Epithelial cell of esophagus (primary cell): ENCODE data around the gene PHYKPL.

ENCODE experiments used
- DNase-seq: peaks from one replicate; pipeline ENCODE4 v3.0.0; 2010; ENCODE audit warnings: low read depth
- H3K4me3 ChIP-seq: 2 replicates; pipeline ENCODE4 v1.5.1; 2011; ENCODE audit warnings: mild to moderate bottlenecking, low read length, control low read depth
- TF ChIP-seq, protein P1 (sequence below): IDR thresholded peaks from 2 replicates; pipeline ENCODE4 v1.5.1; 2011; ENCODE audit warnings: low read depth, mild to moderate bottlenecking, low read length, control low read depth, inconsistent platforms; ENCODE audit not compliant: insufficient read depth; ENCODE audit errors: missing control alignments

PHYKPL gene

DNA sequence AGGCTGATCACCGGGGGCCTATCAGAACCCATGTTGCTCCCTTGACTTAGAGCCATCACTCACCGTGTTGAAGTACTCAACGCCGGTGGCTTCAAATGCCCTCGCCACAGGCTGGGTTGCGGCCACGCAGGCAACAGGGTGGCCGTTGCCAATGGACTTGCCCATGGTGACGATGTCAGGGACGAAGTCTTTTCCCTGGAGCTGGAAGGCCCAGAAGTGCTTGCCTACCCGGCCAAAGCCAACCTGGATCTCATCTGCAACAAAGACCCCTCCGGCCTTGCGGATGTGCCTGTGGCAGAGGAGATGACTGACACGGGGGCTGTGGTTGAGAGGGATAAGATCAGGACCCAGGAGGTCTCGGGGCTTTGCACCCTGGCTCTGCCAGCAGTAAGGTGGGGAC lies 10.3 kb downstream of the PHYKPL start:
- H3K4me3 ChIP-seq: no peak overlapping the region
- no peak for DNase-seq
- TF ChIP-seq, protein P1, sequence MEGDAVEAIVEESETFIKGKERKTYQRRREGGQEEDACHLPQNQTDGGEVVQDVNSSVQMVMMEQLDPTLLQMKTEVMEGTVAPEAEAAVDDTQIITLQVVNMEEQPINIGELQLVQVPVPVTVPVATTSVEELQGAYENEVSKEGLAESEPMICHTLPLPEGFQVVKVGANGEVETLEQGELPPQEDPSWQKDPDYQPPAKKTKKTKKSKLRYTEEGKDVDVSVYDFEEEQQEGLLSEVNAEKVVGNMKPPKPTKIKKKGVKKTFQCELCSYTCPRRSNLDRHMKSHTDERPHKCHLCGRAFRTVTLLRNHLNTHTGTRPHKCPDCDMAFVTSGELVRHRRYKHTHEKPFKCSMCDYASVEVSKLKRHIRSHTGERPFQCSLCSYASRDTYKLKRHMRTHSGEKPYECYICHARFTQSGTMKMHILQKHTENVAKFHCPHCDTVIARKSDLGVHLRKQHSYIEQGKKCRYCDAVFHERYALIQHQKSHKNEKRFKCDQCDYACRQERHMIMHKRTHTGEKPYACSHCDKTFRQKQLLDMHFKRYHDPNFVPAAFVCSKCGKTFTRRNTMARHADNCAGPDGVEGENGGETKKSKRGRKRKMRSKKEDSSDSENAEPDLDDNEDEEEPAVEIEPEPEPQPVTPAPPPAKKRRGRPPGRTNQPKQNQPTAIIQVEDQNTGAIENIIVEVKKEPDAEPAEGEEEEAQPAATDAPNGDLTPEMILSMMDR: no peak

DNA sequence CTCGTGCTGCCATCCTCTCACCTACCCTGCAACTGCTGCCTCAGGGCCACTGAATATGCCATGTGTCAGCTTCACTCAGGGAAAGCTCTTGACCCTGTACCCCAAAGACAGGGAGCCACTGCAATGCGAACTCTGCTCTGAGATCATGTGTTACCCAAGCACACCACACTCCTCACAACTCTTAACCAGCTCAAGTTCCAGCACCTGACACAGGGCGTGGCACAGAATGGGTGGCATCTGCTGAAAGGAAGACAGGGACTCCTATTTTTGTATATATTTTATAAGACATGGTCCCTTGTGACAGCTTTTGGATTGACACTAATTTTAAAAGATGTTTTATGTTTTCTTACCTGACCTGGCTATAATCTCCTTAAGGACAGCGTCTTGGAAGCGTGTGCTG lies 10.7 kb downstream of the PHYKPL start:
- DNase-seq: no peak
- TF ChIP-seq, protein P1: no peak
- H3K4me3 ChIP-seq: no peak overlapping the region

DNA sequence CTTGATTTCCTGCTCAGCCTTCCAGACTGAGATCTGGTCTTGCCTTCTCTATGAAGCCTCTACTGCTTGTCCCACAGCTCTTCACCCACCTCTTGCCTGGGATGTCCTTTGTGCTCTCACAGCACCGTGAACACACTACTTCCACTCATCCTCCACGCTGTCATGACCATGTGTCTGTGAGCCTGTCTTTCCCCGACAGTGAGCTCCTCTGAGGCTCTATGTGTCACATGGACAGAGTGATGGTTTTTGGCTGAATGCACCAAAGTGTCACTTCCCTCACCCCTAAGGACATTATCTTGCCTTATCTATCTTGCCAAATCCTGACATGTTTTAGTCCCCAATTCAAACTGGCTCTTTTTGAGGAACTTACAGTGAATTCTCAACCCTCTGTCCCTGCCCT lies 11.3 kb downstream of the PHYKPL start:
- TF ChIP-seq, protein P1: no peak
- H3K4me3 ChIP-seq: no peak overlapping the region
- DNase-seq: no peak

DNA sequence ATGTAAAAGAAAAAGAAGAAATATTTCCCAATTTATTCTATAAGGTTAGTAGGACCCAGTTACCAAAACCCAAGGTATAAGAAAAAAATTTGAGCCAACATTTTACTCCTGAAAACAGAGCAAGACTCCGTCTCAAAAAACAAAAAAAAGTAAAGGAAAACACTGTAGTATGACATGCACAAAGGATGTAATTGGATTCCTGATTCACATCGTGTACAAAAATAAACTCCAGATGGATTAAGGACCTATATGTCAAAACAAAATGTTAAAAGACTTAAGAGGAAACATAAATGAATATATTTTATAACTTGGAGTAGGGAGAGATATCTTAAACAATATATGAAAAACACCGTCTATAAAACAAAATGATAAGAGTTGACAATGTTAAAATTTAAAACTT lies 13.8 kb downstream of the PHYKPL start:
- H3K4me3 ChIP-seq: no peak overlapping the region
- TF ChIP-seq, protein P1: no peak
- DNase-seq: no peak

DNA sequence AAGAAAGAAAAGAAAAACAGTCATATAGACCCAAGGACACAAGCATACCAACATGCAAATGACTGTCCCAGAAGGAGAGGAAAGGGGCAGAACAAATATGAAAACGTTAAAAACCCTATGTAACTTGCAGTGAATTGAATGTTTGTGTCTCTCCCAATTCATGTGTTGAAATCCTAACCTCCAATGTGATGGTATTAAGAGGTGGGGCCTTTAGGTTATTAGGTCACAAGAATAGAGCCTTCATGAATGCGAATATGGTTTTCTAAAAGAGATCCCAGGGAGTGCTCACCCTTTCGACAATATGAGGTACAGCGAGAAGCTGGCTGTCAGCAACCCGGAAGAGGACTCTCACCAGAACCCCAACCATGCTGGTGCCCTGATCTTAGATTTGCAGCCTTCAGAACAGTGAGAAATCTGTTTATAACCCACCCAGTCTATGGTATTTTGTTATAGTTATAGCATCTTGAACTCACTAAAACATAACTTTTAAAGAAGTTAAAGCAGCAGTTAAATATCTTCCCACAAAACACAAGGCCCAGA lies 14.3 kb downstream of the PHYKPL start:
- DNase-seq: no peak
- TF ChIP-seq, protein P1: no peak
- no peak overlapping the region for H3K4me3 ChIP-seq

DNA sequence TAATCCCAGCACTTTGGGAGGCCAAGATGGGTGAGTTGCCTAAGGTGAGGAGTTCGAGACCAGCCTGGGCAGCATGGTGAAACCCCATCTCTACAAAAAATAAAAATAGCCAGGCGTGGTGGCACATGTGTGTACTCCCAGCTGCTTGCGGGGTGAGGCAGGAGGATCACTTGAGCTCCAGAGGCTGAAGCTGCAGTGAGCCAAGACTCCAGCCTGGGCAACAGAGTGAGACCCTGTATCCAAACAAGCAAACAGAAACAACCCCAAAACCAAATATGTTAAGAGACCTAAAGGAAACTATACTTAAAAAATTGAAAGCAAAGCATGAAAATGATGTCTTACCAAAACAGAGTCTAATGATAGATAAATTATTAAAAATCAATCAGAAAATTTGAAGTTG lies 15.8 kb downstream of the PHYKPL start:
- DNase-seq: no peak
- no peak overlapping the region for H3K4me3 ChIP-seq
- TF ChIP-seq, protein P1: no peak

DNA sequence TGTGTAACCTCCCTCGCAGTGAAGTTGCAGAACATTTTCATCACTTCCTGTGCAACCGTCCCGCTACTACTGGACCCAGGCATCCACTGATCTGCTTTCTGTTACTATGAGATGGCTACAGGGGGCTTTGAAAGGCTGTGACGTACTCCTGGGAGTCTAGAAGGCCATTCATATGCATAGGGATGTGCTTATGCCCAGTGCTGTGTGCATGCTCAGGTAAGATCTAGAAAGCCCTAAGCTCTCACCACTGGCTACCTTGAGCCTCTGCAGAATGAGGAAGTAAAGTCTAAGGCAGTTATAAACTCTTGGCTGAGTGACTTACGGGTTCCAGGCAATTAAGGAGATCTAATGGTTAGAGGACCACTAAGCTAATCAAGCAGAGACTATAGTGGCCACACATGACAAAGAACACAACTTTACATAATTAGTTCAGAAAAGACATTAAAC lies 16.5 kb downstream of the PHYKPL start:
- H3K4me3 ChIP-seq: no peak overlapping the region
- TF ChIP-seq, protein P1: no peak
- DNase-seq: no peak
